ENCODE measurements around the gene IL31RA. TPM values are rescaled to one million over a fixed set of nuclear protein-coding genes. Genes with fewer than 3 reads are reported as not detected.

The IL31RA gene
- total and polyA plus RNA-seq, 9 donors, result 0.19 to 1.7 (median 0.77) TPM

DNA sequence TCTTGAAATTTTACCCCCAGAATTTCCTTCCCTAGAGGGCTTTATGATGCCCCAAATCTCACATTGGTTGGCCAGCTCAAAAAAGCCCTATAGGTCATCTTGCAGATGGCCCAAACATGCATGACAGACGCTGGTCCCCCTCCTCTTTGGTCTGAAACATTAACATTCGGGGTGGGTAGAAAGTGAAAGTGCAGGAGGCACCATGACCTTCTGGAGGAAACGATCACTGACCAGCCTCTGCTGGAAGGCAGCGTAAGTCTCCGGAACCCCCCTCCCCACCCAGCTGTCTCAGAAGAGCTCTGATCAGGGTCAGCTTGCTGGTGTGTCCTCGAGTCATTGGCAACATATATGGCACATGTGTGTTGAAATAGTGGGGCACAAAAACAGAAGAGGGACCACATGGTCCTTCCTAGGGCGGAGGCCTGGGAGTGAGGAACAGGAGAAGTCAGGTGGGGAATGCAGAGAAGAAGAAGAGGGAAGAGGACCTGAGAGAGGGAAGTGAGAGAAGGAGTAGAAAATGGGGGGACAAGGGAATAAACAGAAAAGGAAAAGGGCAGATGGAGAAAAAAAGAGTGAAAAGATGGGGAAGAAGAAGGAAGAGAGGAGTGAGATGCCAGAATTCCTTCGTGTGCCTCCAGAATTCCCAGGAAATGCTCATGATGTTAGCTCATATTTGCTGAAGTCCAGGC is 46.2 kb downstream of the IL31RA start:
- Histone ChIP-seq H3K4me1 (ENCODE audit: control insufficient read depth, insufficient read depth, low read length) (peaks cover 4% of the 10 kb centered on the region), H3K27ac (ENCODE audit: low read length) (no peak overlapping the region), H3K27me3 (ENCODE audit: control insufficient read depth, insufficient read depth, low read length) (no peaks in the 10 kb centered on the region), H3K36me3 (ENCODE audit: control insufficient read depth, insufficient read depth, low read length) (no peaks in the 10 kb centered on the region), H3K4me3 (ENCODE audit: low read length) (no peak overlapping the region), H3K9me3 (replicated peaks; ENCODE audit: control insufficient read depth, low read depth, low read length) (no peaks in the 10 kb centered on the region)
- WGBS (ENCODE audit: insufficient coverage), result 73% methylated on average over 4 of the region's 8 CpGs
- peak; percentile 69 for DNase-seq

DNA sequence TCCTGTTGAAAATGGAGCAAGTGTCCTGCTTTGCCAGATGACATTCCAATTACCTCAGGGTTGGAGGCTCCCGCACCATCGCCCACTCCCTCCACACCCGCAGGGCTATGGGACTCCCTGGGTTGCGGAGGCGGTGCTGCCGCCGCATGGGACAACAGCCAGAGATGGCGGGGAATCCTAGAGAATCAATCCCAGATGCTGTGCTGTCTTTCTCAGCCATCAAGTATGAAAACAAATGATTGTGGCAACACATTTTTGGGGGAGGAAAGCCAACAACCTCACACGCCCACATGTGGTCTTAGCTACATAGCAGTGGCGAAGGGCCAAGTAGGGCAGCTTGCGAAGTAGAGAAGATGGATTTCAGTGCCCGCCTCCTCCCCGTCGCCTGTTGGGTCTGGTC is 46.7 kb downstream of the IL31RA start:
- Histone ChIP-seq H3K4me1 (ENCODE audit: control insufficient read depth, insufficient read depth, low read length) (peaks cover 4% of the 10 kb centered on the region), H3K27ac (ENCODE audit: low read length) (no peak overlapping the region), H3K9me3 (replicated peaks; ENCODE audit: control insufficient read depth, low read depth, low read length) (no peaks in the 10 kb centered on the region), H3K4me3 (ENCODE audit: low read length) (no peak overlapping the region), H3K36me3 (ENCODE audit: control insufficient read depth, insufficient read depth, low read length) (no peaks in the 10 kb centered on the region), H3K27me3 (ENCODE audit: control insufficient read depth, insufficient read depth, low read length) (no peaks in the 10 kb centered on the region)
- no peak for DNase-seq
- 42% methylated on average over 8 of the region's 14 CpGs for WGBS (ENCODE audit: insufficient coverage)

DNA sequence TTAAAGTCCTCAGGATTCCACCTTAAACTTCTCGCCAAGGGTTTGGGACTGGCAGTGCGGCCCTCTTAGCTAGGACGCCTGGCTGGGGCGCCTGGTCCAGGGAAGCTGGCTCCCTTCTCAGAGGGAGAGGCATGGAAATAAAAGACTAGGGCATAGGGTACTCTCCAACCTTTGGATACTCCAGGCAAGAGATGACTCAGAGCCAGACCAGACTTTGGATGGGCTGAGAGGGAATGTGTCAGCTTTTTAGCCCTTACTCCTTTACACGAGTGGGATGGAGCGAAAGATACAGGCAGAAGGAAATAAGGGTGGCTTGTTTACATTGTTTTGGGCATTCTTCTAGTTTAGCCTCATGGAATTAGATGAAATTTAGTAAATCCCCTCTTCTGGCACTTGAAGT is 48.2 kb downstream of the IL31RA start:
- no peaks in the 10 kb centered on the region for H3K27me3 ChIP-seq (ENCODE audit: control insufficient read depth, insufficient read depth, low read length)
- no peaks in the 10 kb centered on the region for H3K9me3 ChIP-seq (replicated peaks; ENCODE audit: control insufficient read depth, low read depth, low read length)
- no peak overlapping the region for H3K4me3 ChIP-seq (ENCODE audit: low read length)
- no peak for DNase-seq
- H3K27ac ChIP-seq (ENCODE audit: low read length), result no peak overlapping the region
- WGBS (ENCODE audit: insufficient coverage), result 100% methylated on average over 3 of the region's 6 CpGs
- no peaks in the 10 kb centered on the region for H3K36me3 ChIP-seq (ENCODE audit: control insufficient read depth, insufficient read depth, low read length)
- peaks cover 7% of the 10 kb centered on the region for H3K4me1 ChIP-seq (ENCODE audit: control insufficient read depth, insufficient read depth, low read length)

DNA sequence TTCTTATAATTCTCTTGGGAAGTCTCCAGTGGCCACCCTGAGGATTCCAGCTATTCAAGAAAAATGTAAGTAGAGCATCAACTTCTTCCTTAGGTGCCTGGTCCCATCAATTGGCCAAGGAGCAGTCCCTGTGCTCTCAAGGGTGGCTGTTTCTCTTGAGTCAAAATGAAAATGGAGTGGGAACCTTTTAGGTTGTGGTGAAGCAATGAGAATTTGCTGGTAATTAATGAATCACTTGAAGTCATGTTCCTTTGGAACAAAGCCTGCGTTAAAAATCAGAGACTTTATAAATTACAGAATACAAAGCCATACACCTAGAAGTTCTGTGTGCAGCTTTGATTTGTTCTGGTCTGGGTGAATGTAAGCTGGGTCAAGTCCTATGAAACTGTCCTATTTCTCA is 48.9 kb downstream of the IL31RA start:
- WGBS (ENCODE audit: insufficient coverage), result no CpG with 5 or more reads among the region's 1 CpG
- H3K4me1 ChIP-seq (ENCODE audit: control insufficient read depth, insufficient read depth, low read length), result peaks cover 7% of the 10 kb centered on the region
- no peaks in the 10 kb centered on the region for H3K27me3 ChIP-seq (ENCODE audit: control insufficient read depth, insufficient read depth, low read length)
- H3K4me3 ChIP-seq (ENCODE audit: low read length), result no peak overlapping the region
- no peak overlapping the region for H3K27ac ChIP-seq (ENCODE audit: low read length)
- DNase-seq, result no peak
- no peaks in the 10 kb centered on the region for H3K36me3 ChIP-seq (ENCODE audit: control insufficient read depth, insufficient read depth, low read length)
- H3K9me3 ChIP-seq (replicated peaks; ENCODE audit: control insufficient read depth, low read depth, low read length), result no peaks in the 10 kb centered on the region

- DNase-seq, result no peak
- no peak overlapping the region for H3K4me3 ChIP-seq (ENCODE audit: low read length)
- no peaks in the 10 kb centered on the region for H3K27me3 ChIP-seq (ENCODE audit: control insufficient read depth, insufficient read depth, low read length)
- no peaks in the 10 kb centered on the region for H3K9me3 ChIP-seq (replicated peaks; ENCODE audit: control insufficient read depth, low read depth, low read length)
- no peaks in the 10 kb centered on the region for H3K36me3 ChIP-seq (ENCODE audit: control insufficient read depth, insufficient read depth, low read length)
- no peak overlapping the region for H3K27ac ChIP-seq (ENCODE audit: low read length)
- peaks cover 7% of the 10 kb centered on the region for H3K4me1 ChIP-seq (ENCODE audit: control insufficient read depth, insufficient read depth, low read length)
These were observed 49.6 kb downstream of the IL31RA start for GRCh38 chr5:55900776-55901175.

DNA sequence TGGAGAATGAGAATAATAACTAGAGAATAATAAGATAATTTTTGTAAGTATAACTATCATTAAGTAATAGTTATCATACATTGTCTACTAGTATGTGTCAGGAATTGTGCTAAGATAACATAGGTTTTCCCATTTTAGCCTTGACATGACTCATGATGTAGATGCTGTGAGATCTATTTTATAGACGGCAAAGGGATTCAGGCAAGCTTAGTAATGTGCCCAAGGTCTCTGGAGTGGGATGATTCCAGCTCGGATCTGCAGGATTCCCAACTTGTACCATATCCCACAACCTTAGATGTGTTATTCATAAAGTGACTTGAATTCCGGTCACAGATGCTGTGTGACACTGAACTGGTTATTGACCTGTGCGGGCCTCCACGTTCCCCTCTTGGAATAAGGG is 51.5 kb downstream of the IL31RA start:
- H3K27ac ChIP-seq (ENCODE audit: low read length), result no peak overlapping the region
- no peak overlapping the region for H3K4me3 ChIP-seq (ENCODE audit: low read length)
- no peaks in the 10 kb centered on the region for H3K9me3 ChIP-seq (replicated peaks; ENCODE audit: control insufficient read depth, low read depth, low read length)
- no peaks in the 10 kb centered on the region for H3K36me3 ChIP-seq (ENCODE audit: control insufficient read depth, insufficient read depth, low read length)
- 100% methylated on average over 3 of the region's 5 CpGs for WGBS (ENCODE audit: insufficient coverage)
- no peak for DNase-seq
- H3K4me1 ChIP-seq (ENCODE audit: control insufficient read depth, insufficient read depth, low read length), result peaks cover 6% of the 10 kb centered on the region
- H3K27me3 ChIP-seq (ENCODE audit: control insufficient read depth, insufficient read depth, low read length), result no peaks in the 10 kb centered on the region

DNA sequence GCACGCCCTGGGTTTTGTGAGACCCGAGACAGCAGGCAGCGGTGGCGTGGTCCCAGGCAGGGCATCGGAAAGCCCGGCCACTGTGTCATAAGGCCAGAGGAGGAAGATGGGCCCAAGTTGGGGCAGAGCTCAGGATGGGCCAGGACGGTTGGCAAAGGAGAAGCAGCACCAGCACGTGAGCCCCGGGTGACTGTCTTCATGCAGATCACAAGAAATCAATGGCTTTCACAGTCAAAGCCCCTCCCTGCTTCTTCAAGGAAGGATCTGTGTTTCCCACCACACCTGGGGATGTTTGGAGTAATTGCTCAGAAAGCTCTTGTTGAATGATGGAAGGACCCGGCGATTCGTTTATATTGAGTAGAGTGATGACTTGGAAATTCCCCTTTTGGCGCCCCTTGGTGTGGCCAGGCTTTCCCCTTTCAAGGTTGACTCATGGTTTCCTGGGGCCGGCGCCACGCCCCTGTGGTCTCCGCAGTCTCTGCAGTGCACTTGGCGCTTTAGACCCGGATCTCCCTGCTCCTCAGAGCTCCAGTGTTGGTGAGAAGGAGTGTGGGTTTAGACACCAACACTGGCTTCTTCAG is 52.1 kb downstream of the IL31RA start:
- H3K27ac ChIP-seq (ENCODE audit: low read length), result no peak overlapping the region
- 88% methylated on average over 10 of the region's 19 CpGs for WGBS (ENCODE audit: insufficient coverage)
- no peaks in the 10 kb centered on the region for H3K36me3 ChIP-seq (ENCODE audit: control insufficient read depth, insufficient read depth, low read length)
- H3K9me3 ChIP-seq (replicated peaks; ENCODE audit: control insufficient read depth, low read depth, low read length), result no peaks in the 10 kb centered on the region
- no peak overlapping the region for H3K4me3 ChIP-seq (ENCODE audit: low read length)
- H3K27me3 ChIP-seq (ENCODE audit: control insufficient read depth, insufficient read depth, low read length), result no peaks in the 10 kb centered on the region
- H3K4me1 ChIP-seq (ENCODE audit: control insufficient read depth, insufficient read depth, low read length), result peaks cover 3% of the 10 kb centered on the region
- DNase-seq, result no peak

DNA sequence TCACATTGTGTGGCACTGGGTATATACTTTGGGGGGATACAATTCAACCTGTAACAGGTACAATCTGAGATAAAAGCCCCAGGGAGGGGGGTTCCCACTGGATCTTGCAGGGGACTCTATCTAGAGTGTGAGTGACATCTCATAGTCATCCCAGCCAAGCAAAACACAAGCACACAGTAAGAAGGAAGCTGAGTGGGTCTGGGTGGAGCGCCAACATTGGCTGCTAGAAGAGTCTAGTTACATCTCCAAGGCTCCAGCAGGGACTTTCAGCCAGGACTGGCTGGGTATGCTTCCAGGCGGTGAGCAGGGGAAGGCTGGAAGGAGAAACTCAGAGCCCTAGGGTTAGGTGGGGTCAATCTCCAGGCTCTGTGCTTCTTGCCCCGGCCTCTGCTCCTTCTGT is 53.0 kb downstream of the IL31RA start:
- Histone ChIP-seq H3K36me3 (ENCODE audit: control insufficient read depth, insufficient read depth, low read length) (no peaks in the 10 kb centered on the region), H3K27me3 (ENCODE audit: control insufficient read depth, insufficient read depth, low read length) (no peaks in the 10 kb centered on the region), H3K4me1 (ENCODE audit: control insufficient read depth, insufficient read depth, low read length) (peaks cover 3% of the 10 kb centered on the region), H3K9me3 (replicated peaks; ENCODE audit: control insufficient read depth, low read depth, low read length) (no peaks in the 10 kb centered on the region), H3K27ac (ENCODE audit: low read length) (no peak overlapping the region), H3K4me3 (ENCODE audit: low read length) (no peak overlapping the region)
- 81% methylated on average over 3 of the region's 3 CpGs for WGBS (ENCODE audit: insufficient coverage)
- DNase-seq, result peak; percentile 40

DNA sequence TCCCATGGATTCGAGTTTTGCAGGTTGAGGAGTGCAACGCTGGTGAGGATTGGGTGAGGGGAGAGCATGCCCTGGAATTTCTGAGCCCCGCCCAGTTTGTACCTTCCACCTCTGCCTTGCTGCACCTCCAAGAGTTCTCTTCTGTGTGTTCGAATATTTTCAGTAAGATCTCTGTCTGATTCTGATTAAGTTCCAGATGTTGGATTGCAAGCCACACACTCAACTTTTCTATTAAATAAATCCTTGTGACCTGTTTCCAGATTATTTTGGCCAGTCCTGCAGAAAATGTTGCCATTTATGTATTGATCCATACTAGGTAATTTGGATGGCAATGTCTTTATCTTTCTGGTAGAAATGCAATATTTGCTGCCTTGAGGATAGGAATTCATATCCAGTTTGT is 54.1 kb downstream of the IL31RA start:
- Histone ChIP-seq H3K9me3 (replicated peaks; ENCODE audit: control insufficient read depth, low read depth, low read length) (no peaks in the 10 kb centered on the region), H3K4me1 (ENCODE audit: control insufficient read depth, insufficient read depth, low read length) (peaks cover 3% of the 10 kb centered on the region), H3K4me3 (ENCODE audit: low read length) (no peak overlapping the region), H3K27ac (ENCODE audit: low read length) (no peak overlapping the region), H3K36me3 (ENCODE audit: control insufficient read depth, insufficient read depth, low read length) (no peaks in the 10 kb centered on the region), H3K27me3 (ENCODE audit: control insufficient read depth, insufficient read depth, low read length) (no peaks in the 10 kb centered on the region)
- no CpG with 5 or more reads among the region's 4 CpGs for WGBS (ENCODE audit: insufficient coverage)
- no peak for DNase-seq

DNA sequence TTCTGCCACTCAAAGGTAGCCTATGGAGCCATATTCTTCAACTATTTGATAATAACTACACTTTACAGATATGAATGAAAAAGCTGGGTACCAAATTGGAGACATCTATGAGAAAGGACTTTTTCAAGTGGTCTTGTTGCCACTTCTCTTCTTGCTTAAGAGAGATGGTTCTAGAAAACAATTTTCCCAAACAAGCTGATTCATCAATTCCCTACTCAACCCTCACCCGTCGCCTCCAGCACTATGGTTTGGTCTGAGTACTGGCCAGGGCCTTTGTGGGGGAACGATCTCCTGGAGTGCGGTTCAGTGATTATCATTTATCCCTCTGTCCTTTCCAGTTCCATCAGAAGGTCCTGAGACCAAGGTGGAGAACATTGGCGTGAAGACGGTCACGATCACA is 56.8 kb downstream of the IL31RA start:
- Histone ChIP-seq H3K27me3 (ENCODE audit: control insufficient read depth, insufficient read depth, low read length) (no peaks in the 10 kb centered on the region), H3K9me3 (replicated peaks; ENCODE audit: control insufficient read depth, low read depth, low read length) (no peaks in the 10 kb centered on the region), H3K4me1 (ENCODE audit: control insufficient read depth, insufficient read depth, low read length) (peaks cover 3% of the 10 kb centered on the region), H3K36me3 (ENCODE audit: control insufficient read depth, insufficient read depth, low read length) (no peaks in the 10 kb centered on the region), H3K27ac (ENCODE audit: low read length) (no peak overlapping the region), H3K4me3 (ENCODE audit: low read length) (no peak overlapping the region)
- DNase-seq, result no peak
- WGBS (ENCODE audit: insufficient coverage), result no CpG with 5 or more reads among the region's 7 CpGs

- no peak for DNase-seq
- Histone ChIP-seq H3K9me3 (replicated peaks; ENCODE audit: control insufficient read depth, low read depth, low read length) (no peaks in the 10 kb centered on the region), H3K4me3 (ENCODE audit: low read length) (no peak overlapping the region), H3K27ac (ENCODE audit: low read length) (no peak overlapping the region), H3K27me3 (ENCODE audit: control insufficient read depth, insufficient read depth, low read length) (no peaks in the 10 kb centered on the region), H3K36me3 (ENCODE audit: control insufficient read depth, insufficient read depth, low read length) (no peaks in the 10 kb centered on the region), H3K4me1 (ENCODE audit: control insufficient read depth, insufficient read depth, low read length) (no peaks in the 10 kb centered on the region)
- WGBS (ENCODE audit: insufficient coverage), result no CpG with 5 or more reads among the region's 1 CpG
These were observed 57.6 kb downstream of the IL31RA start for GRCh38 chr5:55908804-55909203.

All from muscle of leg (tissue), 11 donors.